Keratinocyte (primary cell): Measurements from ENCODE around the gene NAA11. TPM values are rescaled to one million over a fixed set of nuclear protein-coding genes. Genes with fewer than 3 reads are reported as not detected.

ENCODE experiments used
- DNase-seq: peaks from one replicate; pipeline ENCODE4 v3.0.0-alpha.2; 2011; ENCODE audit warnings: low read depth, missing footprints, low spot score
- FAIRE-seq: peaks from 2 replicates; lab custom pipeline; 2011; peaks lifted over from hg19 to GRCh38; lab: Jason Lieb, UNC
- H2AFZ ChIP-seq: 2 replicates; pipeline ENCODE4 v1.6.0; 2012; ENCODE audit warnings: low read length, control low read depth, inconsistent platforms; ENCODE audit not compliant: control insufficient read depth
- H3K27ac ChIP-seq: 2 replicates; pipeline ENCODE4 v1.5.1; 2011; ENCODE audit warnings: low read length; ENCODE audit not compliant: control insufficient read depth, insufficient read depth
- H3K27me3 ChIP-seq: 3 replicates; pipeline ENCODE4 v1.6.0; 2011; ENCODE audit warnings: low read length; ENCODE audit not compliant: control insufficient read depth, insufficient read depth; ENCODE audit errors: extremely low read depth
- H3K36me3 ChIP-seq, 2 experiments: 2 replicates in 1 of 2; 3 replicates in 1 of 2; pipeline ENCODE4 v1.5.1; 2011; ENCODE audit warnings: low read length in 2 of 2, mild to moderate bottlenecking in 1 of 2; ENCODE audit not compliant: control insufficient read depth in 2 of 2, insufficient read depth in 2 of 2; ENCODE audit errors: extremely low read depth in 1 of 2
- H3K4me1 ChIP-seq: 3 replicates; pipeline ENCODE4 v1.5.1; 2011; ENCODE audit warnings: low read length; ENCODE audit not compliant: control insufficient read depth, insufficient read depth; ENCODE audit errors: extremely low read depth
- H3K4me2 ChIP-seq: 3 replicates; pipeline ENCODE4 v1.6.0; 2011; ENCODE audit warnings: low read depth, low read length; ENCODE audit not compliant: control insufficient read depth, insufficient read depth; ENCODE audit errors: extremely low read depth
- H3K4me3 ChIP-seq, 3 experiments: fragments of 200-600 bp in 1 of 3; sonication (generic) in 1 of 3; 2 replicates in 2 of 3; 3 replicates in 1 of 3; pipeline ENCODE4 v1.5.1; 2011 to 2016; ENCODE audit warnings: low read length in 3 of 3, mild to moderate bottlenecking in 3 of 3, control low read depth in 2 of 3, inconsistent platforms in 1 of 3, low read depth in 1 of 3, mixed read lengths in 1 of 3, mixed run types in 1 of 3, moderate library complexity in 1 of 3; ENCODE audit not compliant: control insufficient read depth in 2 of 3, insufficient read depth in 2 of 3; ENCODE audit errors: extremely low read depth in 1 of 3
- H3K79me2 ChIP-seq: 2 replicates; pipeline ENCODE4 v1.6.0; 2012; ENCODE audit warnings: low read length; ENCODE audit not compliant: control insufficient read depth, insufficient read depth
- H3K9ac ChIP-seq: 3 replicates; pipeline ENCODE4 v1.6.0; 2011; ENCODE audit warnings: low read length; ENCODE audit not compliant: control insufficient read depth, insufficient read depth; ENCODE audit errors: extremely low read depth
- H3K9me1 ChIP-seq: 3 replicates; pipeline ENCODE4 v1.6.0; 2011; ENCODE audit warnings: low read length; ENCODE audit not compliant: control insufficient read depth, insufficient read depth; ENCODE audit errors: extremely low read depth
- H3K9me3 ChIP-seq: 2 replicates; pipeline ENCODE4 v1.5.1; 2012; ENCODE audit warnings: low read depth, low read length; ENCODE audit not compliant: control insufficient read depth
- H4K20me1 ChIP-seq: 3 replicates; pipeline ENCODE4 v1.6.0; 2011; ENCODE audit warnings: low read length; ENCODE audit not compliant: control insufficient read depth, insufficient read depth; ENCODE audit errors: extremely low read depth
- EZH2 ChIP-seq: IDR thresholded peaks from one replicate; pipeline ENCODE4 v1.6.1; 2012; ENCODE audit warnings: inconsistent platforms, mild to moderate bottlenecking, low read length, moderate library complexity
- dilution Hi-C: fragments of 300-500 bp; cut with MboI; formaldehyde crosslinking; loops from one replicate; pipeline ENCODE4 v1.7.0; 2020; ENCODE audit warnings: low sequenced_read_pairs; ENCODE audit not compliant: extremely low pct_ligation_motif_present
- polyA plus RNA-seq, 5 experiments: library from polyadenylated mRNA; depleted of rRNA in 3 of 5; stranded (reverse) in 3 of 5; stranded (forward) in 1 of 5; unstranded in 1 of 5; fragments of >200 nt; gene quantifications; 1 replicate in 1 of 5; 2 replicates in 3 of 5; 3 replicates in 1 of 5; pipeline versions ENCODE4 v1.2.1 to v1.2.3, GENCODE V29; 2011 to 2012; ENCODE audit warnings: missing spikeins in 2 of 5, low read depth in 1 of 5, low replicate concordance in 1 of 5
- TF ChIP-seq, protein P1 (sequence below), 3 experiments: IDR thresholded peaks in 1 of 3; conservative IDR thresholded peaks in 1 of 3; optimal IDR thresholded peaks in 1 of 3; 2 replicates in 2 of 3; 3 replicates in 1 of 3; pipeline versions ENCODE3 to v1.5.1; 2011; ENCODE audit warnings: low read length in 3 of 3, mild to moderate bottlenecking in 3 of 3, moderate library complexity in 2 of 3, control low read depth in 1 of 3, inconsistent platforms in 1 of 3; ENCODE audit not compliant: insufficient read depth in 2 of 3; ENCODE audit errors: extremely low read depth in 1 of 3

The NAA11 gene
- polyA plus RNA-seq, 1 donor (not counting 4 experiments of a cell fraction or from before 2014, with no cell fraction given), result not detected

DNA sequence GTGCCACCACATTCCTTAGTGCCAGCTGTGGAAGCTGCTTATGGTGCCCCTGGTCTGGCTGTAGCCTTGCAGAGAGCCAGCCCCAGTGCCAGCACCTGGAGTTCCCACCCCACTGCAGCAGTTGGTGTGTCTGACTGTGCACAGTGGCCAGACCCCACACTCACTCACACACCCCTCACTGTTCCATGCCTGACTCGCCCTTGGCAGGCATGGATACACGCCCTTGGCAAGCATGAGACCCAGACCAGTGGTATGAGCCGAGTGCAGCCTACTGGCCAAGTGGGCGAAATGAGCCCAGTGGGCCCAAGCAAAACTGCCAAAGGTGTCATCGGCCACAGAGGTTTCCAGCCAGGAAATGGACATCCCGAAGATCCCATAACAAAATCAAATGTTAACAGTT is 27.4 kb downstream of the NAA11 start:
- Histone ChIP-seq H4K20me1 (no peaks in the 10 kb centered on the region), H3K9me1 (no peaks in the 10 kb centered on the region), H3K36me3 (no peaks in the 10 kb centered on the region), H2AFZ (no peak overlapping the region), H3K4me2 (no peak overlapping the region), H3K4me1 (no peaks in the 10 kb centered on the region), H3K27ac (no peak overlapping the region), H3K9ac (no peak overlapping the region), H3K79me2 (no peaks in the 10 kb centered on the region), H3K4me3 (no peak overlapping the region), H3K9me3 (no peaks in the 10 kb centered on the region), H3K27me3 (no peaks in the 10 kb centered on the region)
- no peak for FAIRE-seq
- DNase-seq, result no peak
- dilution Hi-C loops, result no loop called here
- TF ChIP-seq, protein P1, sequence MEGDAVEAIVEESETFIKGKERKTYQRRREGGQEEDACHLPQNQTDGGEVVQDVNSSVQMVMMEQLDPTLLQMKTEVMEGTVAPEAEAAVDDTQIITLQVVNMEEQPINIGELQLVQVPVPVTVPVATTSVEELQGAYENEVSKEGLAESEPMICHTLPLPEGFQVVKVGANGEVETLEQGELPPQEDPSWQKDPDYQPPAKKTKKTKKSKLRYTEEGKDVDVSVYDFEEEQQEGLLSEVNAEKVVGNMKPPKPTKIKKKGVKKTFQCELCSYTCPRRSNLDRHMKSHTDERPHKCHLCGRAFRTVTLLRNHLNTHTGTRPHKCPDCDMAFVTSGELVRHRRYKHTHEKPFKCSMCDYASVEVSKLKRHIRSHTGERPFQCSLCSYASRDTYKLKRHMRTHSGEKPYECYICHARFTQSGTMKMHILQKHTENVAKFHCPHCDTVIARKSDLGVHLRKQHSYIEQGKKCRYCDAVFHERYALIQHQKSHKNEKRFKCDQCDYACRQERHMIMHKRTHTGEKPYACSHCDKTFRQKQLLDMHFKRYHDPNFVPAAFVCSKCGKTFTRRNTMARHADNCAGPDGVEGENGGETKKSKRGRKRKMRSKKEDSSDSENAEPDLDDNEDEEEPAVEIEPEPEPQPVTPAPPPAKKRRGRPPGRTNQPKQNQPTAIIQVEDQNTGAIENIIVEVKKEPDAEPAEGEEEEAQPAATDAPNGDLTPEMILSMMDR (optimal IDR thresholded peaks at IDR 0.05 in 1 of 3, IDR thresholded peaks at IDR 0.05 in 1 of 3, conservative IDR thresholded peaks at IDR 0.05 in 1 of 3; ENCODE audit: extremely low read depth in 1 of 3, insufficient read depth in 2 of 3, low read length in 3 of 3), result no peak
- TF ChIP-seq EZH2, result no peak

DNA sequence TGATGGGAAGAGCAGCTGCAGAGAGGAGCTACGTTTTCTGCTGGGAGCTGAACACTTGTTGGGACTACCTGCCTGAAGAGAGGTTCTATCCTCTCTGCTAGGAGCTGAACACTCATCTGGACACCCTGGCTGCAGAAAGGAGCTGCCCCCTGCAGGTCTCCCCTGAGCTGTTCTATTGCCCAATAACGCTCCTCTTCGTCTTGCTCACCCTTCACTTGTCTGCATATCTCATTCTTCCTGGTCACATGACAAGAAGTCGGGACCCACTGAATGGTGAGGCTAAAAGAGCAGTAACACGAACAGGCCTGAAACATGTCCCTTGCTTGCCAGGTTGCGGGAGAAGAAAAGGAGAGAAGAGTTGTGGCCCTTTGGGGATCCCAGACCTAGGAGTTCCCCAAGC is 27.8 kb downstream of the NAA11 start:
- Histone ChIP-seq H3K9me1 (no peaks in the 10 kb centered on the region), H3K4me3 (no peak overlapping the region), H3K4me2 (no peak overlapping the region), H4K20me1 (no peaks in the 10 kb centered on the region), H3K9me3 (no peaks in the 10 kb centered on the region), H3K79me2 (no peaks in the 10 kb centered on the region), H2AFZ (no peak overlapping the region), H3K9ac (no peak overlapping the region), H3K27ac (no peak overlapping the region), H3K4me1 (no peaks in the 10 kb centered on the region), H3K36me3 (no peaks in the 10 kb centered on the region), H3K27me3 (no peaks in the 10 kb centered on the region)
- dilution Hi-C loops, result no loop called here
- TF ChIP-seq EZH2, result no peak
- TF ChIP-seq, protein P1 (optimal IDR thresholded peaks at IDR 0.05 in 1 of 3, IDR thresholded peaks at IDR 0.05 in 1 of 3, conservative IDR thresholded peaks at IDR 0.05 in 1 of 3; ENCODE audit: extremely low read depth in 1 of 3, insufficient read depth in 2 of 3, low read length in 3 of 3), result no peak
- no peak for DNase-seq
- FAIRE-seq, result no peak
